OCI-LY3 (cell line): ENCODE measurements around the gene ARSG.

Source experiments
- H2AFZ ChIP-seq: fragments of 200-600, 300-600 bp; shearing (Covaris generic); 2 replicates; pipeline ENCODE4 v1.6.0; 2014; ENCODE audit warnings: antibody characterized with exemption, low read depth, low read length
- H3K27ac ChIP-seq: fragments of 200-600, 300-600 bp; sonication (generic); 2 replicates; pipeline ENCODE4 v1.5.1; 2014; ENCODE audit warnings: mild to moderate bottlenecking, low read length, moderate library complexity, mixed read lengths
- H3K27me3 ChIP-seq: fragments of 200-600, 300-600 bp; sonication (generic); 2 replicates; pipeline ENCODE4 v1.6.1; 2014; ENCODE audit warnings: low read depth, low read length, mixed read lengths
- H3K36me3 ChIP-seq: fragments of 200-600, 300-600 bp; sonication (generic); replicated peaks from 2 replicates; pipeline ENCODE3; 2014; ENCODE audit warnings: low read depth, low read length, mixed read lengths
- H3K4me1 ChIP-seq: fragments of 300-600, 200-600 bp; sonication (generic); 2 replicates; pipeline ENCODE4 v1.6.1; 2014; ENCODE audit warnings: low read length, mixed read lengths
- H3K4me2 ChIP-seq: fragments of 200-600, 300-600 bp; sonication (generic); 2 replicates; pipeline ENCODE4 v1.6.1; 2014; ENCODE audit warnings: low read length, mixed read lengths
- H3K4me3 ChIP-seq: fragments of 300-600, 200-600 bp; sonication (generic); 2 replicates; pipeline ENCODE4 v1.5.1; 2014; ENCODE audit warnings: antibody characterized with exemption, mild to moderate bottlenecking, low read length, moderate library complexity
- H3K79me2 ChIP-seq: fragments of 300-600, 200-600 bp; shearing (Covaris generic); 2 replicates; pipeline ENCODE4 v1.6.1; 2014; ENCODE audit warnings: mild to moderate bottlenecking, low read length, mixed read lengths
- H3K9ac ChIP-seq: fragments of 300-600, 200-600 bp; shearing (Covaris generic); 2 replicates; pipeline ENCODE4 v1.6.0; 2014; ENCODE audit warnings: mild to moderate bottlenecking, low read length, moderate library complexity
- H3K9me3 ChIP-seq: fragments of 200-600, 300-600 bp; shearing (Covaris generic); 2 replicates; pipeline ENCODE4 v1.6.1; 2014; ENCODE audit warnings: low read length, mixed read lengths; ENCODE audit not compliant: insufficient read depth
- H4K20me1 ChIP-seq: fragments of 200-600, 300-600 bp; sonication (generic); 2 replicates; pipeline ENCODE4 v1.6.1; 2016; ENCODE audit warnings: low read length, mixed read lengths; ENCODE audit not compliant: insufficient read depth
- CTCF ChIP-seq: fragments of 200-600, 300-600 bp; sonication (generic); IDR thresholded peaks from 2 replicates; pipeline ENCODE4 v1.5.1; 2014; ENCODE audit warnings: antibody characterized with exemption, low read length, low read depth
- EZH2phosphoT487 ChIP-seq: fragments of 200-600 bp; shearing (Covaris generic); IDR thresholded peaks from 2 replicates; pipeline ENCODE4 v1.6.1; 2018; ENCODE audit warnings: antibody characterized with exemption, mixed run types, low read depth

Gene ARSG

GRCh38 chr17:68296217-68297191, 5.2 kb downstream of the ARSG start:
- H3K4me3 ChIP-seq: no peak overlapping the region
- H3K79me2 ChIP-seq: peaks cover 27% of the 10 kb centered on the region
- H3K27me3 ChIP-seq: no peaks in the 10 kb centered on the region
- no peak overlapping the region for H2AFZ ChIP-seq
- no peaks in the 10 kb centered on the region for H3K9me3 ChIP-seq
- no peaks in the 10 kb centered on the region for H4K20me1 ChIP-seq
- H3K9ac ChIP-seq: no peak overlapping the region
- TF ChIP-seq CTCF (no peak), EZH2phosphoT487 (no peak)
- peaks cover 8% of the 10 kb centered on the region for H3K36me3 ChIP-seq
- H3K4me1 ChIP-seq: peaks cover 10% of the 10 kb centered on the region
- H3K27ac ChIP-seq: no peak overlapping the region
- no peak overlapping the region for H3K4me2 ChIP-seq

- Histone ChIP-seq H2AFZ (no peak overlapping the region), H3K79me2 (peaks cover 27% of the 10 kb centered on the region), H4K20me1 (no peaks in the 10 kb centered on the region), H3K4me3 (no peak overlapping the region), H3K4me1 (peaks cover 10% of the 10 kb centered on the region), H3K9ac (no peak overlapping the region), H3K36me3 (peaks cover 8% of the 10 kb centered on the region), H3K27me3 (no peaks in the 10 kb centered on the region), H3K9me3 (no peaks in the 10 kb centered on the region), H3K4me2 (no peak overlapping the region), H3K27ac (no peak overlapping the region)
- TF ChIP-seq EZH2phosphoT487 (no peak), CTCF (no peak)
Measured at GRCh38 chr17:68297195-68297594, 5.9 kb downstream of the ARSG start.

- no peak overlapping the region for H3K9ac ChIP-seq
- no peak overlapping the region for H3K27ac ChIP-seq
- H2AFZ ChIP-seq: no peak overlapping the region
- no peaks in the 10 kb centered on the region for H3K27me3 ChIP-seq
- peaks cover 8% of the 10 kb centered on the region for H3K36me3 ChIP-seq
- H3K4me1 ChIP-seq: peaks cover 2% of the 10 kb centered on the region
- TF ChIP-seq EZH2phosphoT487: no peak
- no peak for TF ChIP-seq CTCF
- H3K4me2 ChIP-seq: no peak overlapping the region
- no peaks in the 10 kb centered on the region for H4K20me1 ChIP-seq
- no peaks in the 10 kb centered on the region for H3K9me3 ChIP-seq
- H3K4me3 ChIP-seq: no peak overlapping the region
- H3K79me2 ChIP-seq: peaks cover 14% of the 10 kb centered on the region
Measured at GRCh38 chr17:68298601-68299000, 7.3 kb downstream of the ARSG start.

- Histone ChIP-seq H3K4me1 (no peaks in the 10 kb centered on the region), H3K36me3 (peaks cover 8% of the 10 kb centered on the region), H3K79me2 (peaks cover 4% of the 10 kb centered on the region), H3K9ac (no peak overlapping the region), H4K20me1 (no peaks in the 10 kb centered on the region), H3K27me3 (no peaks in the 10 kb centered on the region), H3K27ac (no peak overlapping the region), H3K4me3 (no peak overlapping the region), H2AFZ (no peak overlapping the region), H3K9me3 (no peaks in the 10 kb centered on the region), H3K4me2 (no peak overlapping the region)
- TF ChIP-seq CTCF (no peak), EZH2phosphoT487 (no peak)
Measured at GRCh38 chr17:68299817-68300216, 8.5 kb downstream of the ARSG start.
